HG03066 (cell line): ENCODE data around the gene ZNF277.
"Not testable (repeated sequence)": the region's sequence is repeated elsewhere in the genome, so short reads cannot be mapped to it uniquely, and the experiment has no call there.

Experiments
- ATAC-seq: cut with Tn5 transposase; IDR thresholded peaks from one replicate; pipeline ENCODE4 v1.9.1; 2021; ENCODE audit warnings: low read depth; ENCODE audit not compliant: unreplicated experiment

The ZNF277 gene

DNA sequence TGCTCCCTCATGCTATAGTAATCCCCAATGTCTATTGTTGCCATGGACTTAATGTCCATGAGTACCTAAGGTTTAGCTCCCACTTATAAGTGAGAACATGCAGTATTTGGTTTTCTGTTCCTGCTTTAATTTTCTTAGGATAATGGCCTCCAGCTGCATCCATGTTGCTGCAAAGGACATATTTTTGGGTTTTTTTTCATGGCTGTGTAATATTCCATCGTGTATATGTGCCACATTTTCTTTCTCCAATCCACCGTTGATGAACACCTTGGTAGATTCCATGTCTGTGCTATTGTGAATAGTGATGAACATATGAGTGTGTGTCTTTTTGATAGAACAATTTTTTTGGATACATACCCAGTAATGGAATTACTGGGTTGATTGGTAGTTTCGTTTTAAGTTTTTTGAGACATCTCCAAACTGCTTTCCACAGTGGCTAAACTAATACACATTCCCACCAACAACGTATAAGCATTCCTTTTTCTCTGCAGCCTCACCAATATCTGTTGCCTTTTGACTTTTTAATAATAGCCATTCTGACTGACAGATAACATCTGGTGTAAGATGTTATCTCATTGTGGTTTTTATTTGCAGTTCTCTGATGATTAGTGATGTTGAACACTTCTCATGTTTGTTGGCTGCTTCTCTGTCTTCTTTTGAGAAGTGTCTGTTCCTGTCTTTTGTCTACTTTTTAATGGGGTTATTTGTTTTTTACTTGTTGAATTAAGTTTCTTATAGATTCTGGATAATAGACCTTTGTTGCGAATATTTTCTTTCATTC lies 175.0 kb downstream of the ZNF277 start:
- no peak for ATAC-seq

DNA sequence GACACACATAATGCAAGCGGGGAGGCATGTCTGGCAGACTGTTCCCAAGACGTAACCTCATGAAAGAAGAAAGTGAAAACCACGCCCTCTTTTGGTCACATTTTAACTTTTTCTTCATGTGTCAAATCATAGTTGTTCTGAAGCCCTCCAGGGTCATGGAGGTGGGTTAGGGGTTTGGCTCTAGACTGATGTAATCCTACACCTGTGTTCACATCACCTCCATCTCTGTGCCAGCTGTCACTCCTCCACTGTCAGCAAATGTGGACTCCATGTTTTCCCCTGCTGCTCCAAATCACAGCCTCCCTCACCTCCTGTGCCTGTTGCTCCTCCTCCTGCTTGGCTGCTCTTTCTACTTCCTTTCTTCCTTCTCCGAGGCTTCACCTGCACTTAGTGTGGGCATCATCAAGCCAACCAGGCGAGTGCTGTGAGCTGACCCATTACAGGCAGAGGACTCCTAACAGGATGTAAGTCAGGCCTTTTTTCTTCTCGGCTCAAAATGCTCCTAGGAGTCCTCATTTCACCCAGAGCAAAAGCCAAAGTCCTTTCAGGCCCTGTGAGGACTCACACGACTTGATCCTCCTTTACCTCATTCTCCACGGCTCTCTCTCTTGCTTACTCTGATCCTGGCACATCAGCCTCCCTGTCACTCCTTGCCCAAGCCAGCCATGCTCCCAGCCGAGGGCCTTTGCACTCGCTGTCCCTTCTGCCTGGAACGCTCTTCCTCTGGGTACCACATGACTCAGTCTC lies 177.3 kb downstream of the ZNF277 start:
- peak; percentile 80 for ATAC-seq

DNA sequence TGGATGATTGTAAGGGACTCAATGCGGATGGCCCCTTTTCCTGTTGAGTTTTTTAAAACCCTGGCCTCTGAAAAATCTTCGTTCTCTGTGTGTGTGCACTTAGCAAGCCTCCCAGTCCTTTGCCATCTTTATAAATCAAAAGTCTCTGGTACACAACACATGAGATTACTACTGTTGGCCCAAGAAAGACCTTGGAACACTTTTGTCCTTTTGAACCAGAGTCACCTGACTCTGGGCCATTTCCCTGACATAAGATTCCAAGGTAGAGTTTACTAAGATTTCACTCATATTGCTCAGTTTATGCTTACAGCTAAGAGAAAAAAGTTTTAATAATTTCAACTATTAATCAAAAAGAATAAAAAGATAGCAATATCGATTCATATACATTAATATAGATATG lies 179.0 kb downstream of the ZNF277 start:
- no peak for ATAC-seq

DNA sequence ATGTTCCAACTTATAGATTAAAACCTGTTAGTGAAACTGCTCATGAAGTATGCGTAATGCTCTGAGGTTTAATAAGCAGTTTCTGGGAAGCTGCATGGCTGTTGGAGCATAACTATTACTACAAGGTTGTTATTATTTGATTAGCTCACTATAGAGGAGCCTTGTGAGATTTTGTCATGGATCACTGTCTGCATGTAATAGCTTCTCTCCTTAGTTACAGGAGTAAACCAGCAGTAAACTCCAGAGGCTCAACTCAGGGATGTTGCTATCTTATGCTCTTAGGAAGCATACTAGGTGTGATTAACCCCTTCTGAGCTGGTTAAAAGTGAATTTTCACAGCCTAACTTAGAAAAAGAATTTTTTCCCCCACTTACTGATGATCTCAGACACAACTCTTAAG lies 180.1 kb downstream of the ZNF277 start:
- no peak for ATAC-seq

DNA sequence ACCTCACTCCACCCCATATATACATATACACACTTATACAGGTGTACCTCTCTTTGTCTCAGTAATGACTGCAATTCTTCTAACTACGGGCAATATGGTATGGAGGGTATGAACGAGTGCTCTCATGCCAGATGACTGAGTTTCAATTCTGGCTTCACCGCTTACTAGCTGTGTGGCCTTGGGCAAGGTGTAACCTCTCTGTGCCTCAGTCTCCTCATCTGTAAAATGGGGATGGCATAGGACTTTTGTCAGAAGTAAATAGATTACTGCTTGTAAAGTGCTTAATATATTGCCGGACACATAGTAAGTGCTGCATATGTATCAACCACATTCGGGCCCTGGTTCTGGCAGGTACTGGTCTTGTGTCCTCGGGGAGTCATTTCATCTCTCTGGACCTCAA lies 183.7 kb downstream of the ZNF277 start:
- ATAC-seq, result no peak

DNA sequence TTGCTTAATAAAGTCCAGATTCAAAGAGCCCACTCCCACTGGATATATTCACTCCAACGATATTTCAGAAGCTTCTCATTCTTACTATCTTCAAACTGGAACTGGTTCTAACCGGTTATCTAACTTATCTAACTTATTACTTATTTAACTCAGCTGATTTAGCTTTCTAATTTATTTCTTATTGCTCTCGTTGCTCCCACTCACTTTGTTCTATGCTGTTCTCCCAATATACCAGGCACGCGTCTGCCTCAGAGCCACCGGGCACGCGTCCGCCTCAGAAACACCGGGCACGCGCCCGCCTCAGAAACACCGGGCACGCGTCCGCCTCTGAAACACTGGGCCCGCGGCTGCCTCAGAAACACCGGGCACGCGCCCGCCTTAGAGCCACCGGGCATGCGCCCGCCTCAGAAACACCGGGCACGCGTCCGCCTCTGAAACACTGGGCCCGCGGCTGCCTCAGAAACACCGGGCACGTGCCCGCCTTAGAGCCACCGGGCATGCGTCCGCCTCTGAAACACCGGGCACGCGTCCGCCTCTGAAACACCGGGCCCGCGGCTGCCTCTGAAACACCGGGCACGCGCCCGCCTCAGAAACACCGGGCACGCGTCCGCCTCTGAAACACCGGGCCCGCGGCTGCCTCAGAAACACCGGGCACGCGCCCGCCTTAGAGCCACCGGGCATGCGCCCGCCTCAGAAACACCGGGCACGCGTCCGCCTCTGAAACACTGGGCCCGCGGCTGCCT lies 184.8 kb downstream of the ZNF277 start:
- ATAC-seq, result not testable (repeated sequence)

DNA sequence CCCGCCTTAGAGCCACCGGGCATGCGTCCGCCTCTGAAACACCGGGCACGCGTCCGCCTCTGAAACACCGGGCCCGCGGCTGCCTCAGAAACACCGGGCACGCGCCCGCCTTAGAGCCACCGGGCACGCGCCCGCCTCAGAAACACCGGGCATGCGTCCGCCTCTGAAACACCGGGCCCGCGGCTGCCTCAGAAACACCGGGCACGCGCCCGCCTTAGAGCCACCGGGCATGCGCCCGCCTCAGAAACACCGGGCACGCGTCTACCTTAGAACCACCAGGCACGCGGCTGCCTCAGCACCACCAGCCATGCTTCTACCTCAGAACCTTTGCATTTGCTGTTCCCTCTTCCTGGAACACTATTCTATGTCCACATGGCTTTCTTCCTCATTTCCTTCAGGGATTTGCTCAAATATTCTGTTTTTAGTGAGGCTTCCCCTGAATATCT lies 185.4 kb downstream of the ZNF277 start:
- peak; percentile 62 for ATAC-seq
